Muscle layer of colon (tissue), 2 donors: ENCODE measurements around the gene CACNA1H.

Experiments
- H3K27ac ChIP-seq: one replicate; pipeline ENCODE4 v1.7.0; 2013; ENCODE audit warnings: low read depth, mild to moderate bottlenecking, low read length, moderate library complexity
- H3K27me3 ChIP-seq, 2 donors: one replicate each; pipeline ENCODE4 v1.7.0; 2013; ENCODE audit warnings: low read length in 2 of 2, mild to moderate bottlenecking in 2 of 2; ENCODE audit not compliant: insufficient read depth in 2 of 2, control insufficient read depth in 1 of 2
- H3K36me3 ChIP-seq: one replicate; pipeline ENCODE4 v1.7.0; 2013; ENCODE audit warnings: mild to moderate bottlenecking, low read length; ENCODE audit not compliant: insufficient read depth
- H3K4me1 ChIP-seq: one replicate; pipeline ENCODE4 v1.7.0; 2013; ENCODE audit warnings: mild to moderate bottlenecking, low read length; ENCODE audit not compliant: insufficient read depth
- H3K4me3 ChIP-seq, 2 donors: one replicate each; pipeline ENCODE4 v1.7.0; 2013; ENCODE audit warnings: low read length in 2 of 2, low read depth in 1 of 2, mild to moderate bottlenecking in 1 of 2, moderate library complexity in 1 of 2
- H3K9ac ChIP-seq: one replicate; pipeline ENCODE4 v1.7.0; 2013; ENCODE audit warnings: low read length
- H3K9me3 ChIP-seq: one replicate; pipeline ENCODE4 v1.7.0; 2013; ENCODE audit warnings: mild to moderate bottlenecking, low read length
- donor health status: abdominal sarcoma.
- donor health status: Adenocarcinoma of cecum.

The CACNA1H gene

GRCh38 chr16:1213796-1214372 is 61.0 kb downstream of the CACNA1H start:
- H3K27me3 ChIP-seq: no peaks in the 10 kb centered on the region
- no peaks in the 10 kb centered on the region for H3K4me1 ChIP-seq
- no peak overlapping the region for H3K27ac ChIP-seq
- H3K4me3 ChIP-seq: no peak overlapping the region
- no peaks in the 10 kb centered on the region for H3K9me3 ChIP-seq
- no peak overlapping the region for H3K9ac ChIP-seq
- peaks cover 48% of the 10 kb centered on the region for H3K36me3 ChIP-seq

- no peaks in the 10 kb centered on the region for H3K4me1 ChIP-seq
- no peak overlapping the region for H3K4me3 ChIP-seq
- no peaks in the 10 kb centered on the region for H3K9me3 ChIP-seq
- peaks cover 49% of the 10 kb centered on the region for H3K36me3 ChIP-seq
- no peaks in the 10 kb centered on the region for H3K27me3 ChIP-seq
- no peak overlapping the region for H3K9ac ChIP-seq
- H3K27ac ChIP-seq: no peak overlapping the region
These were observed 61.8 kb downstream of the CACNA1H start for GRCh38 chr16:1214719-1215118.

- no peaks in the 10 kb centered on the region for H3K4me1 ChIP-seq
- H3K27ac ChIP-seq: no peak overlapping the region
- no peaks in the 10 kb centered on the region for H3K27me3 ChIP-seq
- H3K36me3 ChIP-seq: peaks cover 47% of the 10 kb centered on the region
- no peak overlapping the region for H3K9ac ChIP-seq
- H3K9me3 ChIP-seq: no peaks in the 10 kb centered on the region
- no peak overlapping the region for H3K4me3 ChIP-seq
These were observed 62.8 kb downstream of the CACNA1H start for GRCh38 chr16:1215574-1216295.

GRCh38 chr16:1216296-1216619 is 63.4 kb downstream of the CACNA1H start:
- no peaks in the 10 kb centered on the region for H3K9me3 ChIP-seq
- H3K9ac ChIP-seq: no peak overlapping the region
- H3K4me3 ChIP-seq: no peak overlapping the region
- no peak overlapping the region for H3K27ac ChIP-seq
- H3K36me3 ChIP-seq: peaks cover 42% of the 10 kb centered on the region
- no peaks in the 10 kb centered on the region for H3K4me1 ChIP-seq
- H3K27me3 ChIP-seq: no peaks in the 10 kb centered on the region

- H3K36me3 ChIP-seq: peaks cover 36% of the 10 kb centered on the region
- no peak overlapping the region for H3K27ac ChIP-seq
- no peaks in the 10 kb centered on the region for H3K4me1 ChIP-seq
- no peak overlapping the region for H3K9ac ChIP-seq
- H3K9me3 ChIP-seq: no peaks in the 10 kb centered on the region
- H3K4me3 ChIP-seq: no peak overlapping the region
- no peaks in the 10 kb centered on the region for H3K27me3 ChIP-seq
These were observed 63.9 kb downstream of the CACNA1H start for GRCh38 chr16:1216681-1217400.

- Histone ChIP-seq H3K9ac (no peak overlapping the region), H3K27ac (no peak overlapping the region), H3K4me1 (no peaks in the 10 kb centered on the region), H3K9me3 (no peaks in the 10 kb centered on the region), H3K4me3 (no peak overlapping the region), H3K36me3 (peaks cover 36% of the 10 kb centered on the region), H3K27me3 (no peaks in the 10 kb centered on the region)
These were observed 64.6 kb downstream of the CACNA1H start for GRCh38 chr16:1217526-1217925.

- Histone ChIP-seq H3K9me3 (no peaks in the 10 kb centered on the region), H3K27ac (no peak overlapping the region), H3K4me3 (no peak overlapping the region), H3K27me3 (no peaks in the 10 kb centered on the region), H3K9ac (no peak overlapping the region), H3K36me3 (peaks cover 36% of the 10 kb centered on the region), H3K4me1 (no peaks in the 10 kb centered on the region)
These were observed 65.4 kb downstream of the CACNA1H start for GRCh38 chr16:1218061-1218929.

- Histone ChIP-seq H3K4me1 (no peaks in the 10 kb centered on the region), H3K9me3 (no peaks in the 10 kb centered on the region), H3K4me3 (no peak overlapping the region), H3K27ac (no peak overlapping the region), H3K9ac (no peak overlapping the region), H3K36me3 (peaks cover 30% of the 10 kb centered on the region), H3K27me3 (no peaks in the 10 kb centered on the region)
These were observed 66.2 kb downstream of the CACNA1H start for GRCh38 chr16:1218930-1219611.

GRCh38 chr16:1220098-1220728 is 67.3 kb downstream of the CACNA1H start:
- Histone ChIP-seq H3K27ac (no peak overlapping the region), H3K27me3 (no peaks in the 10 kb centered on the region)

GRCh38 chr16:1220841-1221627 is 68.1 kb downstream of the CACNA1H start:
- no peak overlapping the region for H3K4me3 ChIP-seq
- no peak overlapping the region for H3K9ac ChIP-seq

More at GRCh38 chr16:1220098-1220728, 67.3 kb downstream of the CACNA1H start:
- peaks cover 19% of the 10 kb centered on the region for H3K36me3 ChIP-seq
- no peaks in the 10 kb centered on the region for H3K9me3 ChIP-seq
- no peaks in the 10 kb centered on the region for H3K4me1 ChIP-seq
- H3K4me3 ChIP-seq: no peak overlapping the region
- H3K9ac ChIP-seq: no peak overlapping the region

More at GRCh38 chr16:1220841-1221627, 68.1 kb downstream of the CACNA1H start:
- Histone ChIP-seq H3K27ac (no peak overlapping the region), H3K27me3 (no peaks in the 10 kb centered on the region), H3K4me1 (no peaks in the 10 kb centered on the region), H3K9me3 (no peaks in the 10 kb centered on the region), H3K36me3 (peaks cover 19% of the 10 kb centered on the region)
